Measurements from ENCODE around the gene CHAF1A.

The CHAF1A gene

GRCh38 chr19:4456843-4457653, 54.6 kb downstream of the CHAF1A start:
- no peak for TF ChIP-seq JUND (IDR thresholded peaks at IDR 0.05; ENCODE audit: low read depth)
- no peak for DNase-seq (ENCODE audit: low read depth in 1 of 2, low spot score in 1 of 2)
- in situ Hi-C loops (cut with HindIII; ENCODE audit: low pct_unique_long_range_greater_than_20kb, low sequenced_read_pairs) = no loop called here

GRCh38 chr19:4457654-4458395, 55.4 kb downstream of the CHAF1A start, which contains the start of gene UBXN6:
Gene UBXN6 (minus strand): TSS chr19:4457794. CDS start chr19:4457697, 97 bp downstream.
- in situ Hi-C loops (cut with HindIII; ENCODE audit: low pct_unique_long_range_greater_than_20kb, low sequenced_read_pairs) = no loop called here
- no peak for TF ChIP-seq JUND (IDR thresholded peaks at IDR 0.05; ENCODE audit: low read depth)
- peak; percentile 90 to 98 for DNase-seq (ENCODE audit: low read depth in 1 of 2, low spot score in 1 of 2)

GRCh38 chr19:4464815-4465581, 62.6 kb downstream of the CHAF1A start:
- DNase-seq (ENCODE audit: low read depth in 1 of 2, low spot score in 1 of 2) = no peak
- TF ChIP-seq JUND (IDR thresholded peaks at IDR 0.05; ENCODE audit: low read depth) = no peak
- in situ Hi-C loops (cut with HindIII; ENCODE audit: low pct_unique_long_range_greater_than_20kb, low sequenced_read_pairs) = no loop called here

DNA sequence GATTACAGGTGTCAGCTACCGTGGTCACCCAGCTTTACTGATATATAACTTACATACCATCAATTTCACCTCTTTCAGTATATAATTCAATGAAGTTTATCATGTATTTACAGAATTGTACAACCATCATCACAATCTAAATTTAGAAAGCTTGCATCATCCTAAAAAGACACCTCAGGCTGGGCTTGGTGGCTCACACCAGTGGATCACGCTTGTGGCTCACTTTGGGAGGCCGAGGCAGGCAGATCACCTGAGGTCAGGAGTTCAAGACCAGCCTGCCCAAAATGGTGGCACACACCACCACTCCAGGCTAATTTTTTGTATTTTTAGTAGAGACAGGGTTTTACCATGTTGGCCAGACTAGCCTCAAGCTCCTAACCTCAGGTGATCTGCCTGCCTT, 65.4 kb downstream of the CHAF1A start:
- TF ChIP-seq JUND (IDR thresholded peaks at IDR 0.05; ENCODE audit: low read depth) = no peak
- no peak for DNase-seq (ENCODE audit: low read depth in 1 of 2, low spot score in 1 of 2)
- in situ Hi-C loops (cut with HindIII; ENCODE audit: low pct_unique_long_range_greater_than_20kb, low sequenced_read_pairs) = no loop called here

GRCh38 chr19:4471403-4472173, 69.1 kb downstream of the CHAF1A start:
- TF ChIP-seq JUND (IDR thresholded peaks at IDR 0.05; ENCODE audit: low read depth) = no peak
- peak; percentile 99 to 100 for DNase-seq (ENCODE audit: low read depth in 1 of 2, low spot score in 1 of 2)
- in situ Hi-C loops (cut with HindIII; ENCODE audit: low pct_unique_long_range_greater_than_20kb, low sequenced_read_pairs) = no loop called here

GRCh38 chr19:4472174-4472974, 69.9 kb downstream of the CHAF1A start, which contains the start of gene HDGFL2:
Gene HDGFL2 (plus strand): TSS chr19:4472297. CDS start chr19:4472351, 54 bp downstream.
- TF ChIP-seq JUND (IDR thresholded peaks at IDR 0.05; ENCODE audit: low read depth) = no peak
- in situ Hi-C loops (cut with HindIII; ENCODE audit: low pct_unique_long_range_greater_than_20kb, low sequenced_read_pairs) = no loop called here
- no peak for DNase-seq (ENCODE audit: low read depth in 1 of 2, low spot score in 1 of 2)

DNA sequence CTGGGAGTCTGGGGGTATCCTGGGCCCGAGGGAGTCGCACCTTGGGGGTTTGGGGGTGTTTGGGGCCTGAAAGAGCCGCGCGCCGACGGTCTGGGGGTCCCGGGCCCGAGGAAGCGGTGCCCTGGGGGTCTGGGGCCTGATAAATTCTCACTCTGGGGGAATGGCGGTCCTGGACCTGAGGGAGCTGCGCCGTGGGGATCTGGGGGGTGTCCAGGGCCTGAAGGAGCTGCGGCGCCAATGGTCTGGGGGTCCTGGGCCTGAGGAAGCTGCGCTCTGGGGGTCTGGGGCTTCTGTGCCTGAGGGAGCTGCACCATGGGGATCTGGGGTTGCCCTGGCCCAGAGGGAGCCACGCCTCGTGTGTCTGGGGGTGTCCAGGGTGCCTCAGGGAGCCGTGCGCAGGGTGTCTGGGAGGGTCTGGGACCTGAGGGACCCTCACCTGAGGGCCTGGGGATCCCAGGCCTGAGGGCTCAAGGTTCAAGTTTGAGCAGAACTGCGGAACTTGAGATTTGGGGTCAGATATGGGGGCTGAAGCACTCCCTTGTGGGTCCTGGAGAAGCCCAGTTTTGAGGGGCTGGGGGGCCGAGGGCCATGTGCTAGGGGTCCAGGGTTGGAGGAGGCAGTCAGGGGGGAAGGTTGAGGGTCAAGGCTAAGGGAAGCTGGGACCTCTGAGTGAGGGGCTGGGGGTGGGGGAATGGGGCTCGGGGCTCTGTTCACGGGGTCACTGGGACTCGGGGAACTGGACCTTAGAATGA, 70.7 kb downstream of the CHAF1A start:
- in situ Hi-C loops (cut with HindIII; ENCODE audit: low pct_unique_long_range_greater_than_20kb, low sequenced_read_pairs) = no loop called here
- no peak for DNase-seq (ENCODE audit: low read depth in 1 of 2, low spot score in 1 of 2)
- no peak for TF ChIP-seq JUND (IDR thresholded peaks at IDR 0.05; ENCODE audit: low read depth)

DNA sequence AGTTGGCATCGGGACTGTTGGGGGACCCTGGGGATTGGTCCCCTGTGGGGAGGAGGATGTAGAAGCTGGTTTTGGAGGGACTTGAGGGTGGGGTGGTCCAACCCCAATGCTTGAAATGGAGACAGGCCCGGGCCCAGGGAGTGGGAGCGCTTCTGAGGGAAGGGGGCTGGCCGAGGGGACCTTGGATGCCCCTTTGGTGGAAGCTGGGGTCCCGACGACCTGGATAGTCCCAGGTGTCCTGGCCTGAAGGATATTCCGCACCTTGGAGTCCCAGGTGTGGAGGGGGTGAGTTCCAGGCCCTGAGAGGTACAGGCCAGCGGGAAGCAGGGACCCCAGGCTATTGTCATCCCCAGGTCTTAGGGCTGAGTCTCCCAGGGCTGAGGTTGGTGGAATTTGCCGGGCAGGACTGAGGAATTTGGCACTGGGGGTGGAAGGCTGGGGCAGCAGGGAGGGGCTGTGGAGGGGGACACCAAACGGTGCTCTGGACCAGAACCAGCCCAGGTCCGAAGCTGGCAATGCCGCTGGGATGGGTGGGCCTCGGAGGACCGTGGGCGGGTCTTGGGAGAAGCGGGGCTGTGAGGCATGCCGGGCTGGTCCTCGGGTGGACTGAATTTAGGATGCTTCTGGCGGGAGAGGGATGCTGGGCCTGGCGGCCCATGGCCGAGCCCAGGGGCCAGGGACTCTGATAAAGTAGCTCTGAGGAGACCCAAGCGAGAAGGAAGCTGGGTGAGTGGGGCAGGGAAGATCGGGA, 71.5 kb downstream of the CHAF1A start:
- no peak for TF ChIP-seq JUND (IDR thresholded peaks at IDR 0.05; ENCODE audit: low read depth)
- in situ Hi-C loops (cut with HindIII; ENCODE audit: low pct_unique_long_range_greater_than_20kb, low sequenced_read_pairs) = no loop called here
- no peak for DNase-seq (ENCODE audit: low read depth in 1 of 2, low spot score in 1 of 2)

DNA sequence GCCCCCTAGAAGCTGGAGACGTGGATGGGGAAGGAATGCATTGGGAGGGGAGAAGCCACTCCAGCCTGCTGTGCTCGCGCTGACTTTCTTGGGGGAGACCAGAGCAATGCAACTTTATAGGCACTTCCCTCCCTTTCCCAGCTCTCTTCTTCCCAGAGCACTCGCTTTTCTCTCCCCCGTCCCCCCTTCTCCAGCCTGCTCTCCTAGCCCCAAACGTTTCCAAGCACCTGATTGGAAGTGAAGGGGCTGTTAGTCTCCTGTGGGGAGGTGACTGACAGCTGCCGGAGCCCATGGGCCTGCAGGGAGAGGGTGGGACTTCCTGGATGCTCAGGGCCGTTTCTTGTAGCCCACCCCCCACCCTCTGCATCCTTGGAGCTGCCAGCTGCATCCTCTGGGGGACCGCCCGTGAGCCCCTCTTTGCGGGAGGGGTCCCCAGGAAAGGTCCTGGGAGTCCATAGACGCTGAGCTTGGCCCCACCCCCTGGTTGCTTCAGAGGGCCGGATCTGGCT, 72.1 kb downstream of the CHAF1A start:
- in situ Hi-C loops (cut with HindIII; ENCODE audit: low pct_unique_long_range_greater_than_20kb, low sequenced_read_pairs) = no loop called here
- peak; percentile 48 to 63 for DNase-seq (ENCODE audit: low read depth in 1 of 2, low spot score in 1 of 2)
- TF ChIP-seq JUND (IDR thresholded peaks at IDR 0.05; ENCODE audit: low read depth) = no peak

Measured in T47D (cell line).